Epithelial cell of proximal tubule (primary cell): ENCODE data around the gene TMPRSS2. TPM values are rescaled to one million over a fixed set of nuclear protein-coding genes. Genes with fewer than 3 reads are reported as not detected.

Source experiments
- DNase-seq: peaks from one replicate; pipeline ENCODE4 v3.0.0-alpha.2; 2011; ENCODE audit warnings: low read depth
- H3K4me3 ChIP-seq: 2 replicates; pipeline ENCODE4 v1.5.1; 2011; ENCODE audit warnings: low read depth, mild to moderate bottlenecking, low read length
- CTCF ChIP-seq: conservative IDR thresholded peaks from 2 replicates; pipeline ENCODE4 v1.5.1; 2012; ENCODE audit warnings: low read depth, mild to moderate bottlenecking, low read length
- total RNA-seq: library from RNA; depleted of rRNA; stranded (reverse); fragments of >200 nt; gene quantifications from 2 replicates; pipeline ENCODE4 v1.2.3, GENCODE V29; 2015

TMPRSS2 gene
- total RNA-seq, 1 donor from 2014 or later: 9.1 TPM

DNA sequence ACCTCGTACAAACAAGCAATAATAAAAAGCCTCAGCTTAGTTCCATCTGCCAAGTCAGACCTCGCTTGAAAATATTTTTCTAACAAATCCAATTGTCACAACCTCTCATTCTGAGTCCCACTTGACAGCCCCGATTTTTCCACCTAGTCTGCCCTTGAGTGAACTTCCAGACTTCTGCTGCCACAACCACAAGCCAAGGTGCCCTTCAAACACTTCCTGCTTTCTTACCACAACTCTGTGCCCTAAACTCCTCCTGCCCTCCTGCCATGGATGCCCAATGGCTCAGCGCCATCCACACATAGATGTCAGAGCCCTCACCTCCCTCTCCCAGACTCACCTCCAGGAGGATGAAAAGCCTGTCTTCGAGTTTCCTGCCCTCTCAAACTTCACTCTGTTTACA is 3.9 kb downstream of the TMPRSS2 start:
- DNase-seq: no peak
- TF ChIP-seq CTCF: no peak
- no peak overlapping the region for H3K4me3 ChIP-seq

DNA sequence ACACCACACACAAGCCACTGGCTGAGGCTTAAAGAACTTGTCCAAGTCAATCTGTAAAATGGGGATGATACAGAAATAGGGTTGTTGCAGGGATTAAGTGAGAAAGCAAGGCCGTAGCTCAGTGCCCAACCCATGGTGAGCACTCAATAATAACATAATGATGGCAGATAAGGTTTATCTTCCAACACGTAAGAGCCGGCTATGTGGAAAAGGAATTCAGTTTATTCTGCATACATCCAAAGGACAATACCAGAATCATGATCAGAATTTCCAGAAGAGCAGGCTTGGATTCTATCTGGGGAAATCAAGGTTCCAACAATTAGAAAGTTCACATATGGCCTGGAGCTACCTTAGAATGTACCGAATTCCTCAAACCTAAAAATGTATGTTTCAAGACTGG is 4.6 kb downstream of the TMPRSS2 start:
- no peak for TF ChIP-seq CTCF

DNA sequence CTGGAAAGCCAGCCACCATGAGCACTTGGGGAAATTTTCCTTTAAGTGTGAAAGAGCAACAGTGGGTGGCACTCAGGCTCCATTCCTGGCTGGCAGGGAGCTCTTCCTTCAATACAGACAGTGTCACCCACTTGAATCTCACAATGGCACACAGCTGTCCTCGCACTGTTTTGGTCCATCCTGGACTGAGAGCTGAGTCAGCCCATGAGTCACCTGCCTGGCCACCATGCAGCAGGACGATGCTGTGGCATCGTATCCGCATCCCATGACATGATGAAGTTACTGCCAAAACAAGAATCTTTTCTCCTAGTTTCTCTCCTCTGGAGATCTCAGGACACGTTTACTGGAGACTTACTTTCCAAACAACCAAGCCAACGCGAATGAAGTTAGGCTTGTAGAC is 6.0 kb downstream of the TMPRSS2 start:
- TF ChIP-seq CTCF: no peak
- no peak for DNase-seq
- H3K4me3 ChIP-seq: no peak overlapping the region

More for the DNA sequence above, 4.6 kb downstream of the TMPRSS2 start:
- H3K4me3 ChIP-seq: no peak overlapping the region
- DNase-seq: no peak

GRCh38 chr21:41500931-41501381 is 7.0 kb downstream of the TMPRSS2 start:
- no peak for TF ChIP-seq CTCF
- no peak overlapping the region for H3K4me3 ChIP-seq
- DNase-seq: no peak

GRCh38 chr21:41500363-41500762 is 7.6 kb downstream of the TMPRSS2 start:
- DNase-seq: no peak
- H3K4me3 ChIP-seq: no peak overlapping the region
- no peak for TF ChIP-seq CTCF

- DNase-seq: no peak
- no peak for TF ChIP-seq CTCF
- H3K4me3 ChIP-seq: no peak overlapping the region
Observed at GRCh38 chr21:41499920-41500319, 8.0 kb downstream of the TMPRSS2 start.

DNA sequence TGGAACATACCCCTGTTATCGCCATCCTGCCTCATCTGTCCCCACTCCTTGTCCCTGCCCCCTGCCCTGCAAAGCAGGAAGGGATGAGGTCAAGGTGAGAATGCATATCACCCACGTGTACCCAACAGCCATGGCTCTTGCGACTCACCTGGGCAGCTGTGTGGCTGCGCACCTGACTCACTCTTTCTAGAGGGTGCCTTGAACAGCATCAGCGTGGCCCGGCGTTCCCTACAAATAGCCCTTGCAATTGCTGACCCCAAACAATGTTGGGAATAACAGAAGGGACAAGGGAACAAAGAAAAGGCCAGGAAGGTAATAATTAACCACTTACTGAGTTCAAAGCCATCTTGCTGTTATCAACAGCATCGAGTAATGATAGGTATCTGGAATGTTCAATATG is 10.2 kb downstream of the TMPRSS2 start:
- no peak for DNase-seq
- no peak for TF ChIP-seq CTCF
- H3K4me3 ChIP-seq: no peak overlapping the region
